T-helper 1 cell treated with Interleukin-12 subunit alpha and Interleukin-12 subunit beta and Interleukin-4 antibody, amounts not matched to agents 30 μg/mL and 1 μg/mL, for 36 hours (primary cell): ENCODE results near the gene EVA1B.

Experiments used
- H3K27ac Mint-ChIP-seq: one replicate; pipeline ENCODE4 v1.8.0; 2021; ENCODE audit warnings: mild to moderate bottlenecking, mixed read lengths
- H3K27me3 Mint-ChIP-seq: one replicate; pipeline ENCODE4 v1.8.0; 2021; ENCODE audit warnings: low read depth, mixed read lengths
- H3K36me3 Mint-ChIP-seq: one replicate; pipeline ENCODE4 v1.8.0; 2021; ENCODE audit warnings: low read depth, mixed read lengths
- H3K4me1 Mint-ChIP-seq: one replicate; pipeline ENCODE4 v1.8.0; 2021; ENCODE audit warnings: low read depth, mixed read lengths
- H3K4me3 Mint-ChIP-seq: one replicate; pipeline ENCODE4 v1.8.0; 2021; ENCODE audit warnings: mild to moderate bottlenecking, moderate library complexity, mixed read lengths
- H3K9me3 Mint-ChIP-seq: one replicate; pipeline ENCODE4 v1.8.0; 2021; ENCODE audit warnings: mixed read lengths

EVA1B gene

GRCh38 chr1:36323636-36324352 is at the start of gene EVA1B:
EVA1B (minus strand) TSS chr1:36323645; CDS start chr1:36323037, 608 bp downstream.
- Mint-ChIP-seq H3K36me3 (peaks cover 2% of the 10 kb centered on the region), H3K9me3 (no peaks in the 10 kb centered on the region), H3K4me1 (peaks cover 28% of the 10 kb centered on the region), H3K4me3 (peak within 1 kb of the TSS; percentile 80), H3K27ac (peak within 1 kb of the TSS; percentile 41), H3K27me3 (peaks cover 7% of the 10 kb centered on the region)

GRCh38 chr1:36372617-36373016 is 49.2 kb upstream of the EVA1B start:
- H3K36me3 Mint-ChIP-seq = peaks cover 4% of the 10 kb centered on the region
- H3K4me3 Mint-ChIP-seq = no peak overlapping the region
- no peaks in the 10 kb centered on the region for H3K27me3 Mint-ChIP-seq
- H3K9me3 Mint-ChIP-seq = no peaks in the 10 kb centered on the region
- peak overlapping the region; percentile 70 for H3K27ac Mint-ChIP-seq
- peaks cover 49% of the 10 kb centered on the region for H3K4me1 Mint-ChIP-seq

GRCh38 chr1:36369061-36369861 is 45.8 kb upstream of the EVA1B start:
- Mint-ChIP-seq H3K9me3 (no peaks in the 10 kb centered on the region), H3K4me3 (no peak overlapping the region), H3K4me1 (peaks cover 52% of the 10 kb centered on the region), H3K27ac (peak overlapping the region; percentile 32), H3K36me3 (peaks cover 8% of the 10 kb centered on the region), H3K27me3 (no peaks in the 10 kb centered on the region)

GRCh38 chr1:36367798-36368197 is 44.4 kb upstream of the EVA1B start:
- no peak overlapping the region for H3K4me3 Mint-ChIP-seq

GRCh38 chr1:36367066-36367465 is 43.6 kb upstream of the EVA1B start:
- Mint-ChIP-seq H3K27ac (peak overlapping the region; percentile 90), H3K36me3 (peaks cover 13% of the 10 kb centered on the region), H3K4me3 (no peak overlapping the region), H3K4me1 (peaks cover 32% of the 10 kb centered on the region), H3K27me3 (no peaks in the 10 kb centered on the region), H3K9me3 (no peaks in the 10 kb centered on the region)

More at GRCh38 chr1:36367798-36368197, 44.4 kb upstream of the EVA1B start:
- H3K36me3 Mint-ChIP-seq = peaks cover 12% of the 10 kb centered on the region
- no peaks in the 10 kb centered on the region for H3K9me3 Mint-ChIP-seq
- H3K27ac Mint-ChIP-seq = peak overlapping the region; percentile 36
- H3K27me3 Mint-ChIP-seq = no peaks in the 10 kb centered on the region
- peaks cover 37% of the 10 kb centered on the region for H3K4me1 Mint-ChIP-seq

- H3K36me3 Mint-ChIP-seq = peaks cover 15% of the 10 kb centered on the region
- peak overlapping the region; percentile 90 for H3K27ac Mint-ChIP-seq
- H3K4me1 Mint-ChIP-seq = peaks cover 32% of the 10 kb centered on the region
- H3K9me3 Mint-ChIP-seq = no peaks in the 10 kb centered on the region
- H3K4me3 Mint-ChIP-seq = peak overlapping the region; percentile 60
- H3K27me3 Mint-ChIP-seq = no peaks in the 10 kb centered on the region
Measured at GRCh38 chr1:36366091-36366661, 42.7 kb upstream of the EVA1B start.

- Mint-ChIP-seq H3K36me3 (peaks cover 15% of the 10 kb centered on the region), H3K27ac (peak overlapping the region; percentile 52), H3K4me1 (peaks cover 32% of the 10 kb centered on the region), H3K9me3 (no peaks in the 10 kb centered on the region), H3K4me3 (no peak overlapping the region), H3K27me3 (no peaks in the 10 kb centered on the region)
Measured at GRCh38 chr1:36365381-36365780, 41.9 kb upstream of the EVA1B start.

- H3K36me3 Mint-ChIP-seq = peaks cover 32% of the 10 kb centered on the region
- H3K27me3 Mint-ChIP-seq = no peaks in the 10 kb centered on the region
- H3K4me3 Mint-ChIP-seq = no peak overlapping the region
- H3K9me3 Mint-ChIP-seq = no peaks in the 10 kb centered on the region
- H3K4me1 Mint-ChIP-seq = peaks cover 11% of the 10 kb centered on the region
- peak overlapping the region; percentile 86 for H3K27ac Mint-ChIP-seq
Measured at GRCh38 chr1:36359911-36360550, 36.6 kb upstream of the EVA1B start.

GRCh38 chr1:36359383-36359782 is 35.9 kb upstream of the EVA1B start:
- H3K27ac Mint-ChIP-seq = peak overlapping the region; percentile 86
- no peaks in the 10 kb centered on the region for H3K9me3 Mint-ChIP-seq
- H3K4me1 Mint-ChIP-seq = peaks cover 11% of the 10 kb centered on the region
- no peak overlapping the region for H3K4me3 Mint-ChIP-seq
- H3K27me3 Mint-ChIP-seq = no peaks in the 10 kb centered on the region
- peaks cover 35% of the 10 kb centered on the region for H3K36me3 Mint-ChIP-seq

GRCh38 chr1:36358514-36359084 is 35.2 kb upstream of the EVA1B start:
- Mint-ChIP-seq H3K36me3 (peaks cover 39% of the 10 kb centered on the region), H3K4me1 (peaks cover 11% of the 10 kb centered on the region), H3K4me3 (no peak overlapping the region), H3K27me3 (no peaks in the 10 kb centered on the region), H3K27ac (no peak overlapping the region), H3K9me3 (no peaks in the 10 kb centered on the region)

- Mint-ChIP-seq H3K4me3 (no peak overlapping the region), H3K27ac (peak overlapping the region; percentile 24), H3K36me3 (peaks cover 42% of the 10 kb centered on the region), H3K9me3 (no peaks in the 10 kb centered on the region), H3K27me3 (no peaks in the 10 kb centered on the region), H3K4me1 (peaks cover 21% of the 10 kb centered on the region)
Measured at GRCh38 chr1:36355811-36356210, 32.4 kb upstream of the EVA1B start.

- peaks cover 20% of the 10 kb centered on the region for H3K4me1 Mint-ChIP-seq
- peaks cover 39% of the 10 kb centered on the region for H3K36me3 Mint-ChIP-seq
- no peak overlapping the region for H3K27ac Mint-ChIP-seq
- H3K27me3 Mint-ChIP-seq = no peaks in the 10 kb centered on the region
- H3K4me3 Mint-ChIP-seq = no peak overlapping the region
- H3K9me3 Mint-ChIP-seq = no peaks in the 10 kb centered on the region
Measured at GRCh38 chr1:36354486-36354885, 31.0 kb upstream of the EVA1B start.

GRCh38 chr1:36352910-36353878 is 29.7 kb upstream of the EVA1B start:
- peak overlapping the region; percentile 11 for H3K27ac Mint-ChIP-seq

More at GRCh38 chr1:36352910-36353878, 29.7 kb upstream of the EVA1B start:
- H3K9me3 Mint-ChIP-seq = no peaks in the 10 kb centered on the region
- H3K4me3 Mint-ChIP-seq = no peak overlapping the region
- no peaks in the 10 kb centered on the region for H3K27me3 Mint-ChIP-seq
- peaks cover 38% of the 10 kb centered on the region for H3K36me3 Mint-ChIP-seq
- peaks cover 17% of the 10 kb centered on the region for H3K4me1 Mint-ChIP-seq
